ENCODE measurements around the gene HTR3E.

DNA sequence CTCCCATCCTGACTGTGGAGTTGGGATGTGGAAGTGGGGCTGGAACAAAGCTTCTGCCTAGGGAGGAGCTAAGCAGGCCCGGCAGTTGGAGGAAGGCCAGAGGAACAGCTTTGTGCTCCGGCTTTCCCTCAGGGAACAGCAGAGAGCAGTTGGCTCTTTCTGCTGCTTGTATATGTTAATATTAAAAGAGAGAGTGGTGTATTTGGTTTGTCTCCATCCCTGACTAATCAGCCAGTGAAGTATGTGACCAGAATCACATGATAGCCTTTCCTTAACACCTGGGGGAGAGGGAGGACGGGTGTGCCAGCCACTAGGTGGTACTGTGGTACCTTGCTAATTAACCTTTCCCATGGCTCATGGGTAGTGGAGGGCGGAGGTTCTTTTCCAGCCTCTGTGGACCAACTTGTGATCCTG is 48.3 kb downstream of the HTR3E start:
- TF ChIP-seq TOE1 (CRISPR knock-in tag; IDR thresholded peaks at IDR 0.05) (no peak), ZNF24 (IDR thresholded peaks at IDR 0.05) (no peak), RBFOX2 (IDR thresholded peaks at IDR 0.05; ENCODE audit: low read depth, low read length) (no peak), GABPB1 (CRISPR knock-in tag; IDR thresholded peaks at IDR 0.05) (no peak), RELA (CRISPR knock-in tag; IDR thresholded peaks at IDR 0.05) (no peak), ZNF350 (CRISPR knock-in tag; IDR thresholded peaks at IDR 0.05; ENCODE audit: borderline replicate concordance, low read depth) (no peak), ZNF510 (CRISPR knock-in tag; IDR thresholded peaks at IDR 0.05; ENCODE audit: low read depth) (no peak), POLR2A (IDR thresholded peaks at IDR 0.05; ENCODE audit: insufficient read depth in 1 of 2, low read depth in 2 of 2, low read length in 2 of 2) (peak in 1 of 2 experiments; percentile 20; a peak in 2 of 4 replicates), RAD21 (CRISPR knock-in tag; IDR thresholded peaks at IDR 0.05) (peak; percentile 71)
- TF ChIP-seq, protein P1, sequence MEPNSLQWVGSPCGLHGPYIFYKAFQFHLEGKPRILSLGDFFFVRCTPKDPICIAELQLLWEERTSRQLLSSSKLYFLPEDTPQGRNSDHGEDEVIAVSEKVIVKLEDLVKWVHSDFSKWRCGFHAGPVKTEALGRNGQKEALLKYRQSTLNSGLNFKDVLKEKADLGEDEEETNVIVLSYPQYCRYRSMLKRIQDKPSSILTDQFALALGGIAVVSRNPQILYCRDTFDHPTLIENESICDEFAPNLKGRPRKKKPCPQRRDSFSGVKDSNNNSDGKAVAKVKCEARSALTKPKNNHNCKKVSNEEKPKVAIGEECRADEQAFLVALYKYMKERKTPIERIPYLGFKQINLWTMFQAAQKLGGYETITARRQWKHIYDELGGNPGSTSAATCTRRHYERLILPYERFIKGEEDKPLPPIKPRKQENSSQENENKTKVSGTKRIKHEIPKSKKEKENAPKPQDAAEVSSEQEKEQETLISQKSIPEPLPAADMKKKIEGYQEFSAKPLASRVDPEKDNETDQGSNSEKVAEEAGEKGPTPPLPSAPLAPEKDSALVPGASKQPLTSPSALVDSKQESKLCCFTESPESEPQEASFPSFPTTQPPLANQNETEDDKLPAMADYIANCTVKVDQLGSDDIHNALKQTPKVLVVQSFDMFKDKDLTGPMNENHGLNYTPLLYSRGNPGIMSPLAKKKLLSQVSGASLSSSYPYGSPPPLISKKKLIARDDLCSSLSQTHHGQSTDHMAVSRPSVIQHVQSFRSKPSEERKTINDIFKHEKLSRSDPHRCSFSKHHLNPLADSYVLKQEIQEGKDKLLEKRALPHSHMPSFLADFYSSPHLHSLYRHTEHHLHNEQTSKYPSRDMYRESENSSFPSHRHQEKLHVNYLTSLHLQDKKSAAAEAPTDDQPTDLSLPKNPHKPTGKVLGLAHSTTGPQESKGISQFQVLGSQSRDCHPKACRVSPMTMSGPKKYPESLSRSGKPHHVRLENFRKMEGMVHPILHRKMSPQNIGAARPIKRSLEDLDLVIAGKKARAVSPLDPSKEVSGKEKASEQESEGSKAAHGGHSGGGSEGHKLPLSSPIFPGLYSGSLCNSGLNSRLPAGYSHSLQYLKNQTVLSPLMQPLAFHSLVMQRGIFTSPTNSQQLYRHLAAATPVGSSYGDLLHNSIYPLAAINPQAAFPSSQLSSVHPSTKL (CRISPR knock-in tag; IDR thresholded peaks at IDR 0.05), result no peak
- TF ChIP-seq, protein P2, sequence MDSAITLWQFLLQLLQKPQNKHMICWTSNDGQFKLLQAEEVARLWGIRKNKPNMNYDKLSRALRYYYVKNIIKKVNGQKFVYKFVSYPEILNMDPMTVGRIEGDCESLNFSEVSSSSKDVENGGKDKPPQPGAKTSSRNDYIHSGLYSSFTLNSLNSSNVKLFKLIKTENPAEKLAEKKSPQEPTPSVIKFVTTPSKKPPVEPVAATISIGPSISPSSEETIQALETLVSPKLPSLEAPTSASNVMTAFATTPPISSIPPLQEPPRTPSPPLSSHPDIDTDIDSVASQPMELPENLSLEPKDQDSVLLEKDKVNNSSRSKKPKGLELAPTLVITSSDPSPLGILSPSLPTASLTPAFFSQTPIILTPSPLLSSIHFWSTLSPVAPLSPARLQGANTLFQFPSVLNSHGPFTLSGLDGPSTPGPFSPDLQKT (CRISPR knock-in tag; IDR thresholded peaks at IDR 0.05; ENCODE audit: borderline replicate concordance), result no peak

Data from HepG2 (cell line).